GM21515 (cell line): ENCODE measurements around the gene APOO.
"Not testable (repeated sequence)": the region's sequence is repeated elsewhere in the genome, so short reads cannot be mapped to it uniquely, and the experiment has no call there.

ENCODE experiments used
- ATAC-seq: cut with Tn5 transposase; IDR thresholded peaks from one replicate; pipeline ENCODE4 v1.9.1; 2021; ENCODE audit not compliant: unreplicated experiment

Gene APOO

DNA sequence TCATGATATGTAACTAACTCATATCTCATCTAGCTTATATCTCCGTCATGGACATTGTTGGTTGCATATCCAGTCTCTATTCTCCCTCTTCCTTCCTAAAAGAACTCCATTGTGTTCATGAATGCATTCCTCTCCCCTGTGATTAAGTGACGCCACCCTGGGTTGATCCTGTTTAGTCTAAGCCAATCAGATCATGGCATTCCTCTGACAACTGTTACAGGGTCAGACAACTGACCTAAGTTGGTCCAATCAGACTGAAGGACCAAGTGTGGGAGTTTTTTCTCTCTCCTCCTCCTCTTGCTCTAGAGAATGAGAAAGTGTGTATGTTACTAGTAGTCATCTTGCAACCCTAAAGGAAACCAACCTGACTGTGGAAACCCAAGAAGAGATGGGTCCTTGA is 3.6 kb downstream of the APOO start:
- ATAC-seq: no peak

DNA sequence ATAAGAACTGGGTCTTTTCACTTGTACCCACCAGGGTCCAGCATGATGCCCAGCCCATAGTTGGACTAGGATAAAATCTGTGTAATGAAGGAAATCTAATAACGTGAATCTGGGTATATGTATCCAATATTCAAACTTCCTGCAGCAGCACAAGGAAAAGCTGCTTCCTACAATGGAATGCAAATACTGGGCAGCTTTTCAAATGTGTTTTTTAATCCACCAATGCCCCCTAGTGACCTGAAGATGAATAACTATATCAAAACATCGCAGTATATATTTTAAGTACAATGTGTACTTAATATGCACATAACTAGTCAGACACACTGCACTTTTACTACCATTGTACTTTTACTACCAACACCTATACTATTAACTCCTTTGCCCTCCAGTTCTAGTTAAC is 5.3 kb downstream of the APOO start:
- no peak for ATAC-seq

DNA sequence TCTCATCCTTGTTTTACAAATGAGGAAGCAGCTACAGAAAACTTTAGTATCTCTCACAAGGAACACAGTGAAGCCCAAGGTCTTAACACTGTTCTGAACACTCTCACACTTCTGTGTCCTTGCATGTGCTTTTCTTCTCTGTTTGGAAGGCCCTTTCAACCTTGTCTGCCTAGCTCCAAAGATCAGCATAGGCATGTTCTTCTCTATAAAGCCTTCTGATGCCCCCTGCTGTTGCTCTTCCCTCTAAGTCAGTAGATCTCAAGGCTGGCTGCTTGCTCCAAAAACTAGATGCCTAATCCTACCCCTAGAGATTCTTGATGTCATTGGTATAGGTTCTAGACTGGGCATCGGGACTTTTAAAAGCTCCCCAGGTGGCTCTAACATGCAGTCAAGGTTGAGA is 5.9 kb downstream of the APOO start:
- ATAC-seq: peak; percentile 68

DNA sequence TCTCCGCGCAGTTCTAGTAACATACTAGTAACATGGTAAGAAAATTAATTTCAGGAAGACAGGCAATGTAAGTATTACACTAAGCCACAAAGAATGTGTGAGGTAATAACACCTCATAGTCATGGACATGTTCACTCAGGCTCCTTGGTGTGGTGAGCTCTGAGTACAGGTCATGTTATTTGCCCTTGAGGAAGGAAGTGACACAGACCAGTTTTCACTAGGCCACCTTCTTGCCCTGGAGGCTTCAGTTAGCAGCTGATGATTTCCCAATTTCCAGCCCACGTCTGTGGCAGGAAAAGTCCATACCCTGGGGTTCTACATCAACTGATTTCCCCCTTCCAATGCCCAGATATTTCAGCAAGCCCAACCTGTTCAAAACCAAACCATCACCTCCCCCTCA is 6.7 kb downstream of the APOO start:
- no peak for ATAC-seq

DNA sequence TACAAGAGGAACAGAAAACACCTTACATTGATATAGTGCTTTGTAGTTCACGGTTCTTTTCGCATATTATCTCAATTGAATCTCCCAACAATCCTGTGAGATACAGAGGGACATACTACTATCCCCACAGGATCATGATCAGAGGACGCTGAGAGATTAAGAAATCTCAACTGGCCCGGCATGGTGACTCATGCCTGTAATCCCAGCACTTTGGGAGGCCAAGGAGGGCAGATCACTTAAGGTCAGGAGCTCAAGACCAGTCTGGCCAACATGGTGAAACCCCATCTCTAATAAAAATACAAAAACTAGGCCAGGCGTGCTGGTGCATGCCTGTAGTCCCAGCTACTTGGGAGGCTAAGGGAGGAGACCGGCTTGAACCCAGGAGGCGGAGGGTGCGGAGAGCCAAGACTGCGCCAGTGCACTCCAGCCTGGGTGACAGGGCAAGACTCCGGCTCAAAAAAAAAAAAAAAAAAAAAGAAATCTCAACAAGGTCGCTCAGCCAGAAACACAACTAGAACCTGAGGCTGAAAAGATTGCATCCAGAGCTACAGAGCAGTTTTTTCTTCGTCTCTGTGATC is 7.4 kb downstream of the APOO start:
- ATAC-seq: no peak

DNA sequence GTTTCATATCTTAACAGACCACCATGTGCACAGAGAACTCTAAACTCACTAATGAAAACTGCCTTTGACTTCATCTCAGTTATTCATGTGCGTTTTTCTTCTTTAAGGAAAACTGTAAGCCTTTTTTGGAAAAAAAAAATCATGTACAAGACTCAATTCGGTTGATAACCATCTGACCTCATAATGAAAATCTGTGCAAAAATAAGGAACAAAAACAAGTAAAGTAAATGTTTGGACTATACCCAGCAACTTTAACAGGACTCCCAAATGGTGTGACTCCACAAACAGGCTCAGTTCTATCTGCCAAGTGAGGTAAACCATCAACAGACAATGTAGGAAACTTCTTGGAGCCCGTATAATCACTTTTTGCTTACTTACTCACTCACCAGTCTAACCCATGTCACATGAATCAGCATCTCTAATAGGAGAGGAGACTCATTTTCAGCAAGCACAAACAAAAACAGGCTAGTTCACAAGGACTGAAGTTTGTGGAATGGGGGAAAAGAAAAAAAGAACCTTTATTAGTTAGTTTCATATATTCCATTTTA is 9.3 kb downstream of the APOO start:
- no peak for ATAC-seq

DNA sequence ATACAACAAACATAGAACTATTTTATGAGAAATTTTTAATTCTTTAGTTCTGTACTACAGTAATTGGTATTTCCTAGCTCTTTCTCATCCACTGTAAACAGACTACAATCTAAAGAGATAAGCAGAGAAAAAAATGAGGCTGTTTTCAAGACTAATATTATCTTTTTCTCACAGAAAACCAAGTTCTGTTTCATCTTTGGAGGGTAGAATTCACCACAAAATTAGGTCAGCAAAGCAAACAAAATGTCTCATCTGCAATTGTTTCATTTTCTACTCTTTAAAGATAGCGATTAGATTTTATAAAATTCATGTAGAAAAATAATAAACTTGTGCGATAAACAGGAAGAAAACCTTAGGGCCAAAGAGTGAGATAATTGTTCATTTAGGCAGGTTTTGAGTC is 10.8 kb downstream of the APOO start:
- no peak for ATAC-seq

DNA sequence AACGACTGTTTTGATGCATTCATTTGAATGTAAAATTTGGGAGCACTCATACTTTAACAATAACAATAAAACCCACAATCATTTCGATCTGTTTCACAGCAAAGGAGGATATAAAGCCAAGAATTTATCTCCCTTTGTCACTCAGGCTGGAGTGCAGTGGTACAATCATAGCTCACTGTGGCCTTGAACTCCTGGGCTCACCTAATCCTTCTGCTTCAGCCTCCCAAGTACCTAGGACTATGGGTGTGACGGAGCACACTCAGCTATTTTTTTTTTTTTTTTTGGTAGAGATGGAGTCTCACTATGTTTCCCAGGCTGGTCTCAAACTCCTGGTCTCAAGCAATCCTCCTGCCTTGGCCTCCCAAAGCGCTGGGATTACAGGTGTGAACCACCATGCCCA is 11.2 kb downstream of the APOO start:
- ATAC-seq: not testable (repeated sequence)

DNA sequence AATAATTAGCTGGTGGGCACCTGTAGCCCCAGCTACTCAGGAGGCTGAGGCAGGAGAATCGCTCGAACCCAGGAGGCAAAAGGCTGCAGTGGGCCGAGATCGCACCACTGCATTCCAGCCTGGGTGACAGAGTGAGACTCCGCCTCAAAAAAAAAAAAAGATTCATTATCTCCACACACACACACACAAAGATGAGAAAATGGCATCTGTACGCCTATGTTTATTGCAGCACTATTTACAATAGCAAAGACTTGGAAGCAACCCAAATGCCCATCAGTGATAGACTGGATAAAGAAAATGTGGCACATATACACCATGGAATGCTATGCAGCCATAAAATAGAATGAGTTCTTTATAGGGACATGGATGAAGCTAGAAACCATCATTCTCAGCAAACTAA is 12.7 kb downstream of the APOO start:
- ATAC-seq: not testable (repeated sequence)

DNA sequence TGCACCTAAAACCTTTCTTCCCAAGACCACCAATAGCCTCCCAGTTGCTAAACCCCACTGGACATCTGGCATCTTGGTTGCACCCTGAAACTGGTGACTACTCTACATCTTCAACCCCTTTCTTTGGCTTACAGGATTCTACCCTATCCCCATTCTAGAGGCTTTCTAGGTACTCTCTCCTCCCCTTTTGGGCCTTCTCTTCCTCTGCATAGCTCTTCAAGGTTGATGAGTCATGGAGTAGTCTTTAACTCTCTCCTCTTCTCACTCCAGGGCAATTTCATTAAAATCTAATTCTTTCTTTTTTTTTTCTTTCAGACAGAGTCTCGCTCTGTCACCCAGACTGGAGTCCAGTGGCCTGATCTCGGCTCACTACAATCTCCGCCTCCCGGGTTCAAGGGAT is 16.8 kb downstream of the APOO start:
- ATAC-seq: no peak

DNA sequence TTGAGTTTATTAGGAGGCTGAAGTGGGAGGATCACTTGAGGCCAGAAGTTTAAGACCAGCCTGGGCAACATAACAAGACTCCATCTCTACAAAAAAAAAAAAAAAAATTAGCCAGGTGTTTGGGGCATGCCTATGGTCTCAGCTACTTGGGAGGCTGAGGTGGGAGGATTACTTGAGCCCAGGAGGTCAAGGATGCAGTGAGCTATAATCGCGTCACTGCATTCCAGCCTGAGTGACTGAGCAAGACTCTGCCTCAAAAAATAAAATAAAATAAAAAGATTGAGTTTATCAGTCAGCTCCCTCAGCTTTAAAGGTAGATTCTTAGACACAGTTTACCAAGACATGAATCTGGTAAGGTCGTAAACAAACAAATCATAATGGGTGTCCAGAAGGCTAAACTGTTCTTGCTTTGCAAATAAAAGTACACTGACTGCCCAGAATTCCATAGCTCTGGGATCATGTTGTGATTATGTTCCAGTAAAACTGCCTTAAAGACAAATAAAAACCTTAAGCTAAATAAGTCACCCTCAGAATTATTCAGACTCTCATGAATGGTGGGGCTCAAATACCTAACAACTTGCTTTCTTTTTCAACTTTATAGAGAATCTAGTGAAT is 18.7 kb downstream of the APOO start:
- no peak for ATAC-seq

DNA sequence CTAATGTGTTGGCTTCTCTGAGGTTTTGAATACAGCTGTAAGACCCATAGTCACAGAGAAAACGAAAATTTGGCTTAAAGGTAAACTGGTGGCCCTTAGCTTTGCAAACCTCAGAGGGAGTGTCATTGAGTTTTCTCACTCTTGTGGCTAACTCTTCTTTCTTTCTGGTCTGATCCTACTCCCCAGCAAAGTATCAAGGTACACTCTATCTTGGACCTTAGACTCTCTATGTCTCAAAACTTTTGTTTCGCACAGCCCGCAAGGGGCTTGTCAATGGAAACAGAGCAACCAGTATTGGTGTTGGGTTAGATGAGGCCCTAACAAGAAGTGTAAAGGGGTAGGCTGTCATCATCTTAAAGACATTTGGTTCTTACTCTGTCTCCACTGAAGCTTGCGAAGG is 19.8 kb downstream of the APOO start:
- no peak for ATAC-seq

DNA sequence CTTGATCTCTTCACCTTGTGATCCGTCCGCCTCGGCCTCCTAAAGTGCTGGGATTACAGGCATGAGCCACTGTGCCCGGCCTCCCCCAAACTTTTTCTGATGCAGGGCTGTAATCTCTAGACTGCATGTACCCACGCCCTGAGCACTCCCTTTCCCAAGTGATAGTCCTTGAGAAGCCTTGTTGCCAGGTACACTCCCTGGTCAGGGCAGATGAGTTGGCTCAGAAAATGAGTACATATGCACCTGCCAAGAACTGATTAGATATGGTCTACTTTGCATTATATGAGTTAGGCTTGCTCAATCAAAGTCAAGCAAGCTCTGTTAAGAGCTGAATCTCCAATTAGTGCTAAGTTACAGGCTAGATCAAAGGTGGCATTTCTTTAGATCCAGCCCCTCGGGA is 20.3 kb downstream of the APOO start:
- ATAC-seq: no peak

DNA sequence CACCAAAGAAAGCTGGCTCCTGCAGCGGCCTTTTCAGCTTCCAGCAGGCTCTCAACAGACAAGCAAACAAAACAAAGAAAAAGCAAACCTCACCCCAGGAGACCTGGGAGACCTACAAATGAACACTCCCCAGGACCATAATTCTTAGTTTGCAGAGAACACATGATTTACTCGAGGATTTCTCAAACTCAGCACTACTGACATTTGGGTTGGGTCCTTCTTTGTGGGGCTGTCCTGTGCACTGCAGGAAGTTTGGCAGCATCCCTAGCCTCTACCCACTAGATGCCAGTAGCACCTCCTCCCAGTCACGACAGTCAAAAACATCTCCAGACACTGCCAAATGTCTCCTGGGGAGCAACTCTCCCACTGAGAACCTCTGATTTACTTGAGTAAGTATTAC is 21.9 kb downstream of the APOO start:
- ATAC-seq: no peak

DNA sequence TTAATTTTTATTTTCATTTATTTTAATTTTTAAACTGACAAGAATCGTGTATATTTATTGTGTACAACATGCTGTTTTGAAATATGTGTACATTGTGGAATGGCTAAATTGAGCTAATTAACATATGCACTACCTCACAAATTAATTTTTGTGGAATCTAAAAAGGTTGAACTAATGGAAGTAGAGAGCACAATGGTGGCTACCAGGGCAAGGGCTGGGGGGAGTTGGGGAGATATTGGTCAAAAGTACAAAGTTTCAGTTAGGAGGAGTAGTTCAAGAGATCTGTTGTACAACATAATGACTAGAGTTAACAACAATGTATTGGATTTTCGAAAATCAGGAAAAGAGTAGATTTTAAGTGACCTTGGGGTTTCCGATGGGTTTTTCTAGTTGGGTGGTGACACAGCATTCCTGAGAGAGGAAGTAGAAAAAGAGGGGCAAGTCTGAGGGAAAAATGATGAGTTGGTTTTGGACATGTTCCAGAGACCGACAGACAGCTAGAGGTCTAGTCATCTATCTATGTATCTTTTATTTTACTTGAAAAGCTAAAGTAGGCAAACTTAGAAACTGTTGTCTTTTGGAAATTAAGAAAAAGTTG is 23.2 kb downstream of the APOO start:
- ATAC-seq: no peak

DNA sequence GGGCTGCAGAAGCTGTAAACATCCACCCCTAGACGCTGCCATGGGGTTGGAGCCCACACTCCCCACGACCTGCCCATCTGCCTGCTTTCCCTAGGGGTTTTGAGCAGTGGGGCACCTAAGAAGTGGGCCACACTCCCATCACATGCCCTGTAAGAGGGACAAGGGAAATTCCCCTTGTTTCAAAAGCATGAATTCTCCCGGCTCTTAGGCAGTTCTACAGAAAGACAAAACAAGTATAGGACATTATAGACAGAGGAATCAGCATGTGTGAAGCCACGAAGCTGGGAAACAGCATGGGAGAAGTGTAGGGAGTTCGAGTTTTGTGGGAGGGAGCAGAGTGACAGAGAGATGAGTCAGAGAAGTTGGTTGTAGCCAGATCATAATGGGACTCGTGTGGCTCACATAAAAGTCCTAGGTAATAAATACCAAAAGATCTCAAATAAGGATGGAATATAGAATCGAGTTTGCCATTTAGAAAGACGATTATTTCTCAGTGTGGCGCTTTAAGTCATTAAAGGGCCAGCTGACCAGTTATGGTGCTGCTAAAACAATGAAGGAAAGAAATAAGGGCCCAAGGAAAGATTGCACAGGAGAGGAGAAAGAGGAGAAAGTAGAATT is 23.9 kb downstream of the APOO start:
- ATAC-seq: no peak

DNA sequence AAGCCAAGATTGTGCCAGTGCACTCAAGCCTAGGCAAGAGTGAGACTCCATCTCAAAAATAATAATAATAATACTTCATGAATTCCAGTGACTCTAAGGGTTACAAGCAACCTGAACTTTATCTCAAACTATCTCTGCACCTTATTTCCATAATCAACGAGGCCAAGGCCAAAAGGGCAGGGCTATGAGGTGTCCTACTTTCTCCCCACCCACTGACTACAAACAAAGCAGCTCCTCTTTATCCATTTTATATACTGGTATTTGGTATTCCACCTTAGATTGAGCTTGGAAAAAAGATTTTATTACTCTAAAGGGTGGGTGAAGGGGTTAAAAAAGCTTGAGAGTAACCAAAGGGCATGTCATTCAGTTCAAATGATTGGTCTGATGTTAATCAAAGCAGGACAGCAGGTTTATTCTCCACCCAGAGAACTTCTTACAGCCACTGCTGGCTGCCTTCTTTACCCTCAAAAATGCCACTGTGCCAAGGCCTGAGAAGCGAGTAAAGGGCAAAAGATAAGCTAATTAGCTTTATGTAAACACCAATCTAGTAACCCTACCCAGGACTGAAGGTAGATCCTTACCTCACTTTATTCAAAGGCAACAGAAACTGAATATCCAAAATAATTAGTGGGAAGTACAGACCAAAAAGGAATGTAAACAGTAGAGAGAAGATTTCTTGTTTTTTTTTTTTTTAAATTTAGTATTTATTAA is 28.2 kb downstream of the APOO start:
- ATAC-seq: no peak

DNA sequence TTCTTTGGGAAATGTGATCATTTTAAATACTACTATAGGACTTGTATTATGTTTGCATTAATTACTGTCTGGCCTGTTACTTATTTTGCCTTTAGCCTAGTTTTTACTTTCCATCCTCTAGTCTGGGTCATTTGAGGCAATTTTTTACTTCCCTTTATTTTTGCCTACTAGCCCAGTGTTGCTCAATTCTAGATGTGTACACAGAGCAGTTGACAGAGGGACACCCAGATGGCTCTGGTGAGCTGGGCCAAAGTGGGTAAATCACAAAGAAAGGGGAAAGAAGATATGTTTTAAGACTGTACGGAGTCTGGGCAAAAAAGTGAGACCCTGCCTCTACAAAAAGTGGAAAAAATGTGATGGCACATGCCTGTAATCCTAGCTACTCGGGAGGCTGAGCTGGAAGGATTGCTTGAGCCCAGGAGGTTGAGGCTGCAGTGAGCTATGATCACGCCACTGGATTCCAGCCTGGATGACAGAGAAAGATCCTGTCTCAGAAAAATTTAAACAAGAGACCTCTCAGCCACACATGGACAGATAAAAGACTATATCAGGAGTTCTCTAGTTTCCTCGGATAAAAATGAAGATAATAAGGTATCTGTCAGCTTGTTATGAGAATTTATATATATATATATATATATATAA is 35.7 kb downstream of the APOO start:
- ATAC-seq: no peak

DNA sequence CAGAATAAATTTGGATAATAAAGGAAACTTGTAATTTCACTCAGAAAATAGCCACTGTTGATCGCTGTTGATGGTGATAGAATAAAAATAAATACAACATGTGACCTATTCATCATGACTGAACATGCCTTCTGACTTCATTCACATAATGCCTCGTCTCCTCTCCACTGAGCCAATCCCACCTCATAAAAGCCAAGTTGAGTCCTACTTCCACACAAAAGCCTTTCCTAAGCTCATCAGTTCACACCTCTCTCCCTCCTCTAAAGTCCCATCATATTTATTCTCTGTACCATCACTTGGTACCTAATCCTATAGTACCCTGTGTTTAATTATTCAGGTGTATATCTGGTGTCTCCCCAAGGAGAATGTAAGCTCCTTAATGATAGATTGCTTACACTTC is 37.7 kb downstream of the APOO start:
- no peak for ATAC-seq

DNA sequence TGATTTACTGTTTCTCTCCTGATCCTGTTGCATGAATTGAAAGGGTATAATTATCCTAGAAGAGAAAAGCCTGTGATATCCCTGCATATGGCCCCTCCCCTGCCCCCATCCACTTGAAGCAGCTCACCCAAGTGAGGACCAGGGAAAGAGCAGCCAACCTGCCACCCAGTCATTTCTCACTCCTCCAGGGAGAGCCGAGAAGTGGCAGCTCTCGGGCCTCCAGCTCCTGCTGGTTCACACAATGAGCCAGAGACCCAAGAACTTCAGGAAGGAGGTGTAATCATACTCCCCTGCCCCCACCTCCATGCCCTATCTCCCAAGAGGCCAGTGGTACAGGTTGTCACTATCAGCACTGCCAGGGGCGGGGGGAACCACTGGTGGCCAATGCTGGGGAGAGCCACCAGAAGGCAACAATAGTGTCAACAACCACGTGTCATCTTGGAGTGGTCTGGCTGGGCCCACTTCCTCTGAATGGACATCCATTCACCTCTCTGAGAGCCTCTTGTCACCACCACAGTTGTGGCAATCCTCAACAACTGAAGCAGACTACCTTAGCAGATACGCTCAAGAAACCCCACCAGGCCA is 42.9 kb downstream of the APOO start:
- ATAC-seq: no peak

DNA sequence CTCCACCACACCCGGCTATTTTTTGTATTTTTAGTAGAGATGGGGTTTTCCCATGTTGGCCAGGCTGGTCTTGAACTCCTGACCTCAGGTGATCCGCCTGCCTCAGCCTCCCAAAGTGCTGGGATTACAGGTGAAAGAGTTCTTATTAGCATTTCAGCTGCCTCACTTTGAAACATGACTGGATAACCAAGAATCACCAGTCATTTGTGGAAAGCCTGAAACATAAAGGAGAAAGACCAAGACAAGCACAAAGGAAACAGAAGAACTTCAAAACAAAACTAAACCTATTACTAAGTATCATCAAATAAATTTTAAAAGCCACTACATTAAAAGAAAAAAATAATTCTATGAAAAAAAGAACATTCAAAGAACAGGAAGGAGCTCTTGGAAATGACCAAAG is 45.8 kb downstream of the APOO start:
- ATAC-seq: not testable (repeated sequence)
